HUES6 (cell line): ENCODE measurements around the gene SMAD7.

Experiments used
- H3K27ac ChIP-seq: 2 replicates; pipeline ENCODE4 v1.7.0; 2013; ENCODE audit warnings: low read depth, mild to moderate bottlenecking, low read length, inconsistent platforms
- H3K27me3 ChIP-seq: 2 replicates; pipeline ENCODE4 v1.6.1; 2013; ENCODE audit warnings: low read length; ENCODE audit not compliant: control insufficient read depth, insufficient read depth
- H3K36me3 ChIP-seq: 2 replicates; pipeline ENCODE4 v1.6.1; 2013; ENCODE audit warnings: low read length; ENCODE audit not compliant: control insufficient read depth, insufficient read depth
- H3K4me1 ChIP-seq: 2 replicates; pipeline ENCODE4 v1.6.1; 2013; ENCODE audit warnings: low read length; ENCODE audit not compliant: control insufficient read depth, insufficient read depth
- H3K4me3 ChIP-seq: 2 replicates; pipeline ENCODE4 v1.5.1; 2013; ENCODE audit warnings: low read depth, low read length
- H3K9ac ChIP-seq: one replicate; pipeline ENCODE4 v1.6.1; 2013; ENCODE audit warnings: mild to moderate bottlenecking, low read length
- H3K9me3 ChIP-seq: 2 replicates; pipeline ENCODE4 v1.6.1; 2013; ENCODE audit warnings: low read depth, low read length; ENCODE audit not compliant: control insufficient read depth, insufficient read depth

SMAD7 gene

GRCh38 chr18:48933578-48934414 lies 17.0 kb downstream of the SMAD7 start:
- Histone ChIP-seq H3K36me3 (peaks cover 43% of the 10 kb centered on the region; the same call in 1 of the 2 replicates), H3K9me3 (no peaks in the 10 kb centered on the region), H3K4me1 (peaks cover 96% of the 10 kb centered on the region), H3K27me3 (no peaks in the 10 kb centered on the region), H3K27ac (no peak overlapping the region), H3K9ac (no peak overlapping the region), H3K4me3 (no peak overlapping the region)

GRCh38 chr18:48932822-48933510 lies 17.8 kb downstream of the SMAD7 start:
- Histone ChIP-seq H3K4me1 (peaks cover 96% of the 10 kb centered on the region), H3K36me3 (peaks cover 35% of the 10 kb centered on the region; the same call in 1 of the 2 replicates), H3K27me3 (no peaks in the 10 kb centered on the region), H3K9ac (no peak overlapping the region), H3K27ac (no peak overlapping the region), H3K4me3 (no peak overlapping the region), H3K9me3 (no peaks in the 10 kb centered on the region)

DNA sequence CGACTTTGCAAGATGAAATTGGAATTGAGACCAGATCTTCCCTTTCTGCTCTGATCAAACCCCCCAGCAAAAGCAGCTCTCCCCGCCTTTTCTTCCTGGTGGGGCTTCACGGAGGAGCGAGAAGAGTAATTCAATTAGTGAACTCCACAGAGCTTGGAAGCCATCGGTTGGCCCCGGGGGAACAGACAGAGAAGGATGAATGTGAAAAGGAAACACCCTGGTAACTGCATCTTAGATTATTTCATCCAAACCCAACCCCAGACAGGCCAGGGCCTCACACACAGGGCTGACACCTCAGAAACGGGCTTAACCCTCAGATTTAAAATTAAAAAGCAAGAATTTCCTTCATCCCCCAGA lies 18.3 kb downstream of the SMAD7 start:
- no peaks in the 10 kb centered on the region for H3K27me3 ChIP-seq
- peaks cover 30% of the 10 kb centered on the region; the same call in 1 of the 2 replicates for H3K36me3 ChIP-seq
- no peak overlapping the region for H3K9ac ChIP-seq
- no peak overlapping the region for H3K27ac ChIP-seq
- H3K4me3 ChIP-seq, result no peak overlapping the region
- no peaks in the 10 kb centered on the region for H3K9me3 ChIP-seq
- H3K4me1 ChIP-seq, result peaks cover 96% of the 10 kb centered on the region

GRCh38 chr18:48931680-48932461 lies 18.9 kb downstream of the SMAD7 start:
- Histone ChIP-seq H3K4me3 (no peak overlapping the region), H3K36me3 (peaks cover 27% of the 10 kb centered on the region; the same call in 1 of the 2 replicates)

DNA sequence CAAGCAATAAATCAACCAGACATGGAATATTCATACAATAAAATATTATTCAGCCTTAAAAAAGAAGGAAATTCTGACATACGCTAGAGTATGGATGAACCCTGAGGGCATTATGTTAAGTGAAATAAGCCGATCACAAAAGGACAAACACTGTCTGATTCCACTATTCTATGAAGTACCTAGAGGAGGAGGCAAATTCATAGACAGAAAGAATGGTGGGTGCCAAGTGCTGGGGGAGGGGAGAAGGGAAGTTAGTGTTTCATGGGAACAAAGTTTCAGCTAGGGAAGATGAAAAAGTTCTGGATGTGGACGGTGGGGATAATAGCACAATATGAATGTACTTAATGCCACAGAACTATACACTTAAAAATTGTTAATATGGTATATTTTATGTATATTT lies 19.8 kb downstream of the SMAD7 start:
- Histone ChIP-seq H3K9me3 (no peaks in the 10 kb centered on the region), H3K27ac (0 out of 2 replicates have a peak overlapping the region, but pooled peaks have one; percentile 22), H3K9ac (no peak overlapping the region), H3K4me3 (peak overlapping the region; percentile 31; the same call in 1 of the 2 replicates), H3K36me3 (peaks cover 29% of the 10 kb centered on the region), H3K4me1 (peaks cover 96% of the 10 kb centered on the region), H3K27me3 (no peaks in the 10 kb centered on the region)

More at GRCh38 chr18:48931680-48932461, 18.9 kb downstream of the SMAD7 start:
- no peaks in the 10 kb centered on the region for H3K9me3 ChIP-seq
- H3K27ac ChIP-seq, result no peak overlapping the region
- peaks cover 97% of the 10 kb centered on the region for H3K4me1 ChIP-seq
- H3K9ac ChIP-seq, result no peak overlapping the region
- no peaks in the 10 kb centered on the region for H3K27me3 ChIP-seq

- peaks cover 22% of the 10 kb centered on the region for H3K36me3 ChIP-seq
- peak overlapping the region; percentile 34 for H3K9ac ChIP-seq
- peak overlapping the region; percentile 22; the same call in 1 of the 2 replicates for H3K27ac ChIP-seq
- no peaks in the 10 kb centered on the region for H3K27me3 ChIP-seq
- H3K4me3 ChIP-seq, result peak overlapping the region; percentile 31; the same call in 1 of the 2 replicates
- peaks cover 92% of the 10 kb centered on the region for H3K4me1 ChIP-seq
- H3K9me3 ChIP-seq, result no peaks in the 10 kb centered on the region
These were observed 20.6 kb downstream of the SMAD7 start for GRCh38 chr18:48929941-48930713.

DNA sequence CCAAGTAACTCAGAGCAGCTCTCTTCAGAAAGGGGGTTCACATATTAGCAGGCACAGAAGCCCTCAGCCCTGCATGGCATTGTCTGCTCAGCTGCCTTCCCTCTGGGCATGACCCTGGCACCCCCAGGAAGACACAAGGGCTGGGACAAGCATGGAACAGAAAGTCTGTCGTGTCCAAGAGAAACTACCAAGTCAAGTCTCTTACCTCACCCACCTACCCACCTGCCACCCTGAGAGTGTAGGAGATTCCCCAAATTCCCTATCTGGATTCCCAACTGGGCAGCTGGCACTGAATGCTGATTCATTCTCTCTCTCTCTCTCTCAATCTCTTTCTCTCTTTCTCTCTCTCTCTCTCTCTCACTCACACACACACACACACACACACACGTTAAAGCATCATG lies 21.6 kb downstream of the SMAD7 start:
- H3K36me3 ChIP-seq, result peaks cover 22% of the 10 kb centered on the region
- peaks cover 93% of the 10 kb centered on the region for H3K4me1 ChIP-seq
- H3K9me3 ChIP-seq, result no peaks in the 10 kb centered on the region
- H3K27ac ChIP-seq, result no peak overlapping the region
- no peaks in the 10 kb centered on the region for H3K27me3 ChIP-seq
- peak overlapping the region; percentile 8 for H3K9ac ChIP-seq
- H3K4me3 ChIP-seq, result no peak overlapping the region

DNA sequence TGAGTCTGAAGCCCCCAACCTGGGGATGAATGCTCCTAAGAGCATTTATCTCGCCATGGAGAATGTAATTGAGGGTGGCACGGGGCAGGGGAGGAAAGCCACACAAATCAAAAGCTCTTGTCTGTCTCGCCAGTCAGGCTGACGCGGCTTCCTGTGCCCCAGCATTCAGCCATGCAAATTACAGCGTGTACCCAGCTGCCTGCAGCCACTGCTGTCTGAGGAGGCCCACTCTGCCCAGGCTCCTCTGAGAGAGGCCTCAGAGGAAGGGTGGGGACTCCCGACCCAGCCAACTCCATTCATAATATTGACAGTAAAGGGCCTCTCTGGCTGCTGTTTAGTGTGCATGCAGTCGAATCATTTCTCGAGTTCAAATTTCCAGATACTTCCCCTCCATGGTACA lies 22.0 kb downstream of the SMAD7 start:
- Histone ChIP-seq H3K36me3 (peaks cover 20% of the 10 kb centered on the region), H3K4me3 (no peak overlapping the region), H3K4me1 (peaks cover 92% of the 10 kb centered on the region), H3K9me3 (no peaks in the 10 kb centered on the region), H3K27ac (no peak overlapping the region), H3K27me3 (no peaks in the 10 kb centered on the region), H3K9ac (no peak overlapping the region)

DNA sequence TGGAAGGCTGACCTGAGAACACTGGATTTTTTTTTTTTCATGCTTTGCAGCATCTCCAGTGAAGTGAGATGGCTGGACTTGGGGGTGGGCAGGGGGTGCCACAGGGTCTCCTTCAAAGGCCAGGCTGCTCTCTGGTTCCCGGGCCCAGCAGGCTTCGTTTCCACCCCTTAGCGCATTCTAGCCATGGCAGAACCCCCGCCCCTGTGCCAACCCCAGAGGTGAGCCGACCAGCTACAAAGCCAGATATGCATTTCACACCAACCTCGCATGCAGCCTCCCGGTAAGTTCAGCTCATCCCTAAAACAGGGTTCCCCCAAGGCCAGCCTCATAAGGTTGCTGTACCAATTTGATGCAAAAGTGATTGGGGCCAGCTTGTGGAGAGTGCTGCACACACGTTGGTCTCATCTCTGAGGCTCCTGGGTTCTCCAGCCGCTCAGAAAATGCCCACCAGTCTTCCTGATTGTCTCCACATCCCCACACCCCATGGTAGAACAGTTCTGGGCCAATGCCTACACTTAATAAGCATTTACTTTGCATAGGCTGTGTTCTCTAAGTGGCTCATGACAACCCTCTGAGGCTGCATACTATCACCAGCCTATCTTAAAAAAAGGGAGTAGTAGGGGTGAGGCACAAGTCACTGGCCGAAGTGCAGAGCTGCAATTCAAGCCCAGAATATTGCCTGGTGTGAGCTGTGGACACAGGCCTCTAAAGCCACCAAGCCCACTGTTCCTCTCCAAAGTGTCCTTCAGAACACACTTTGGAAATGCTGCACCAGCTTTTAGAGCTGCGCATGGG lies 23.3 kb downstream of the SMAD7 start:
- H3K4me3 ChIP-seq, result no peak overlapping the region
- peaks cover 26% of the 10 kb centered on the region for H3K36me3 ChIP-seq
- no peak overlapping the region for H3K27ac ChIP-seq
- H3K9ac ChIP-seq, result no peak overlapping the region
- no peaks in the 10 kb centered on the region for H3K9me3 ChIP-seq
- H3K4me1 ChIP-seq, result peaks cover 90% of the 10 kb centered on the region
- no peaks in the 10 kb centered on the region for H3K27me3 ChIP-seq

DNA sequence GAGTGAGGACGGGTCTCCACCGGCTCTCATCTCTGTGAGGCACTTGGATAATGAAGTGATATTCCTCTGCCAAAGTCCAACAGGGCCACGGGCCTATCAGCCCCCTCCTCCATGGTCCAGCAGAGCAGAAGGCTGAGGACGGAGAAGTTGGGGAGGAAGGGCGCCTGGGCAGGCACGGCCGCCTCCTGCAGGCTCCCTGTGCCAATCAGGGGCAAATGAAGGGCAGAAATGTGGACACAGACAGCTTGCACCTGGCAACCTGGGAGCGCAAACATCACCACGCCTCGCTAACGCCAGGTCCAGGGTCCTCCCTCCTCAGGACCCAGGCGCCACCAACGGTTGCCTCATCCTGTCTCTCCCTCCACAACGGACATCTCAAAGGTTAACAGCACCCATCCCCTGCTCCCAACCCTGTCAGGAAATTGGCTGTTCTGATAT lies 24.3 kb downstream of the SMAD7 start:
- no peaks in the 10 kb centered on the region for H3K27me3 ChIP-seq
- peaks cover 33% of the 10 kb centered on the region for H3K36me3 ChIP-seq
- H3K4me3 ChIP-seq, result no peak overlapping the region
- no peaks in the 10 kb centered on the region for H3K9me3 ChIP-seq
- H3K4me1 ChIP-seq, result peaks cover 80% of the 10 kb centered on the region
- no peak overlapping the region for H3K9ac ChIP-seq
- H3K27ac ChIP-seq, result no peak overlapping the region
